ENCODE measurements around the gene ALPL.

ALPL gene

GRCh38 chr1:21496063-21496462 is 13.2 kb upstream of the ALPL start:
- no peaks in the 10 kb centered on the region for H3K36me3 ChIP-seq (ENCODE audit: low read length)
- no peaks in the 10 kb centered on the region for H3K9me2 ChIP-seq (replicated peaks; ENCODE audit: insufficient read depth, low read length)
- no peak overlapping the region for H2AFZ ChIP-seq (ENCODE audit: low read depth, low read length, severe bottlenecking)
- H3K9ac ChIP-seq (ENCODE audit: low read length), result no peak overlapping the region
- H3F3A ChIP-seq (ENCODE audit: insufficient read depth), result no peaks in the 10 kb centered on the region
- H3K79me2 ChIP-seq (ENCODE audit: insufficient read depth, low read length), result no peaks in the 10 kb centered on the region
- no peaks in the 10 kb centered on the region for H4K20me1 ChIP-seq (ENCODE audit: low read depth, low read length)
- no peak overlapping the region for H3K4me2 ChIP-seq (ENCODE audit: low read depth, low read length, poor library complexity, severe bottlenecking)
- H3K27me3 ChIP-seq (ENCODE audit: low read length), result no peaks in the 10 kb centered on the region
- no peaks in the 10 kb centered on the region for H3K9me3 ChIP-seq (ENCODE audit: insufficient read depth, low read length)
- H3K27ac ChIP-seq (ENCODE audit: low read depth, low read length), result no peak overlapping the region
- H3K4me3 ChIP-seq (ENCODE audit: insufficient read depth, low read length, poor library complexity, severe bottlenecking), result no peak overlapping the region
- no peak for TF ChIP-seq EZH2phosphoT487 (conservative IDR thresholded peaks at IDR 0.05; ENCODE audit: low read length)
- TF ChIP-seq CTCF (IDR thresholded peaks at IDR 0.05; ENCODE audit: insufficient read depth, low read length, poor library complexity, severe bottlenecking), result no peak

DNA sequence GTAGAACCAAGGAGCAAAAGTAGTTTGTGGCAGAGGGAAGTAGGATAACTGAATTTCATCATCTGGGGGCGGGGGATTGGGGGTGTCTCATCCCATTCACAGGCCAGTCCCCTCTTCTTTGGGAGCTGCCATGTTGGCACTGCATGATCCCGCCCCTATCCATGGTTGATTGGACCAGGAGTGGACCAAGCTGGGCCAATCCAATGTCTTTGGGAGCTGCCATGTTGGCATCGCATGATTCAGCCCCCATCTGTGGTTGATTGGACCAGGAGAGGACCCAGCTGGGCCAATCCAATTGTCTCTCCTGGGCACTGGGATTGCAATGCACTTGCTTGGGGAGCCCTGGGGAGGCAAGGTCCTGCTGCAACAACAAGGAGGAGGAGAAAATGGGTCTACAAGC is 12.3 kb upstream of the ALPL start:
- TF ChIP-seq CTCF (IDR thresholded peaks at IDR 0.05; ENCODE audit: insufficient read depth, low read length, poor library complexity, severe bottlenecking), result no peak
- TF ChIP-seq EZH2phosphoT487 (conservative IDR thresholded peaks at IDR 0.05; ENCODE audit: low read length), result no peak
- Histone ChIP-seq H3K4me3 (ENCODE audit: insufficient read depth, low read length, poor library complexity, severe bottlenecking) (no peak overlapping the region), H4K20me1 (ENCODE audit: low read depth, low read length) (no peaks in the 10 kb centered on the region), H3K4me2 (ENCODE audit: low read depth, low read length, poor library complexity, severe bottlenecking) (no peak overlapping the region), H3K9ac (ENCODE audit: low read length) (no peak overlapping the region), H2AFZ (ENCODE audit: low read depth, low read length, severe bottlenecking) (no peak overlapping the region), H3K9me2 (replicated peaks; ENCODE audit: insufficient read depth, low read length) (no peaks in the 10 kb centered on the region), H3K9me3 (ENCODE audit: insufficient read depth, low read length) (no peaks in the 10 kb centered on the region), H3K36me3 (ENCODE audit: low read length) (no peaks in the 10 kb centered on the region), H3F3A (ENCODE audit: insufficient read depth) (no peaks in the 10 kb centered on the region), H3K27ac (ENCODE audit: low read depth, low read length) (no peak overlapping the region), H3K79me2 (ENCODE audit: insufficient read depth, low read length) (no peaks in the 10 kb centered on the region), H3K27me3 (ENCODE audit: low read length) (no peaks in the 10 kb centered on the region)

- Histone ChIP-seq H3K9me3 (ENCODE audit: insufficient read depth, low read length) (no peaks in the 10 kb centered on the region), H3K27ac (ENCODE audit: low read depth, low read length) (no peak overlapping the region)
- TF ChIP-seq EZH2phosphoT487 (conservative IDR thresholded peaks at IDR 0.05; ENCODE audit: low read length) (no peak), CTCF (IDR thresholded peaks at IDR 0.05; ENCODE audit: insufficient read depth, low read length, poor library complexity, severe bottlenecking) (no peak)
Observed at GRCh38 chr1:21497466-21498061, 11.7 kb upstream of the ALPL start.

More at GRCh38 chr1:21497466-21498061, 11.7 kb upstream of the ALPL start:
- no peaks in the 10 kb centered on the region for H3F3A ChIP-seq (ENCODE audit: insufficient read depth)
- H3K27me3 ChIP-seq (ENCODE audit: low read length), result no peaks in the 10 kb centered on the region
- no peak overlapping the region for H2AFZ ChIP-seq (ENCODE audit: low read depth, low read length, severe bottlenecking)
- no peak overlapping the region for H3K4me2 ChIP-seq (ENCODE audit: low read depth, low read length, poor library complexity, severe bottlenecking)
- H3K36me3 ChIP-seq (ENCODE audit: low read length), result no peaks in the 10 kb centered on the region
- H3K9me2 ChIP-seq (replicated peaks; ENCODE audit: insufficient read depth, low read length), result no peaks in the 10 kb centered on the region
- no peaks in the 10 kb centered on the region for H4K20me1 ChIP-seq (ENCODE audit: low read depth, low read length)
- no peak overlapping the region for H3K9ac ChIP-seq (ENCODE audit: low read length)
- no peaks in the 10 kb centered on the region for H3K79me2 ChIP-seq (ENCODE audit: insufficient read depth, low read length)
- H3K4me3 ChIP-seq (ENCODE audit: insufficient read depth, low read length, poor library complexity, severe bottlenecking), result no peak overlapping the region
